C4-2B (cell line): ENCODE results near the gene ATP6V0E2.

Experiments
- ZFX ChIP-seq: fragments of 450-650 bp; IDR thresholded peaks from 2 replicates; pipeline ENCODE4 v1.6.1; 2017
- TF ChIP-seq, protein P1 (sequence below): fragments of 450-650 bp; conservative IDR thresholded peaks from 2 replicates; pipeline ENCODE4 v1.5.1; 2017; ENCODE audit warnings: mild to moderate bottlenecking

- TF ChIP-seq, protein P1, sequence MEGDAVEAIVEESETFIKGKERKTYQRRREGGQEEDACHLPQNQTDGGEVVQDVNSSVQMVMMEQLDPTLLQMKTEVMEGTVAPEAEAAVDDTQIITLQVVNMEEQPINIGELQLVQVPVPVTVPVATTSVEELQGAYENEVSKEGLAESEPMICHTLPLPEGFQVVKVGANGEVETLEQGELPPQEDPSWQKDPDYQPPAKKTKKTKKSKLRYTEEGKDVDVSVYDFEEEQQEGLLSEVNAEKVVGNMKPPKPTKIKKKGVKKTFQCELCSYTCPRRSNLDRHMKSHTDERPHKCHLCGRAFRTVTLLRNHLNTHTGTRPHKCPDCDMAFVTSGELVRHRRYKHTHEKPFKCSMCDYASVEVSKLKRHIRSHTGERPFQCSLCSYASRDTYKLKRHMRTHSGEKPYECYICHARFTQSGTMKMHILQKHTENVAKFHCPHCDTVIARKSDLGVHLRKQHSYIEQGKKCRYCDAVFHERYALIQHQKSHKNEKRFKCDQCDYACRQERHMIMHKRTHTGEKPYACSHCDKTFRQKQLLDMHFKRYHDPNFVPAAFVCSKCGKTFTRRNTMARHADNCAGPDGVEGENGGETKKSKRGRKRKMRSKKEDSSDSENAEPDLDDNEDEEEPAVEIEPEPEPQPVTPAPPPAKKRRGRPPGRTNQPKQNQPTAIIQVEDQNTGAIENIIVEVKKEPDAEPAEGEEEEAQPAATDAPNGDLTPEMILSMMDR = no peak
- TF ChIP-seq ZFX = no peak
Observed at GRCh38 chr7:149824748-149825566, 48.8 kb upstream of the ATP6V0E2 start.
